Fibroblast of mammary gland (primary cell): ENCODE results near the gene TSPEAR.
"Not testable (repeated sequence)": the region's sequence is repeated elsewhere in the genome, so short reads cannot be mapped to it uniquely, and the experiment has no call there.

Source experiments
- DNase-seq: peaks from one replicate; pipeline ENCODE4 v3.0.0-alpha.2; 2010; ENCODE audit warnings: low read depth
- H3K4me3 ChIP-seq: 2 replicates; pipeline ENCODE4 v1.5.1; 2011; ENCODE audit warnings: low read depth, mild to moderate bottlenecking, low read length, moderate library complexity; ENCODE audit not compliant: control insufficient read depth
- CTCF ChIP-seq: conservative IDR thresholded peaks from 2 replicates; pipeline ENCODE4 v1.5.1; 2011; ENCODE audit warnings: low read depth, low read length, inconsistent platforms; ENCODE audit not compliant: control insufficient read depth, insufficient read depth

TSPEAR gene

GRCh38 chr21:44506279-44507255 lies 204.8 kb downstream of the TSPEAR start:
- DNase-seq, result no peak
- no peak for TF ChIP-seq CTCF
- no peak overlapping the region for H3K4me3 ChIP-seq

- no peak for DNase-seq
- no peak for TF ChIP-seq CTCF
- no peak overlapping the region for H3K4me3 ChIP-seq
Observed at GRCh38 chr21:44505673-44506278, 205.6 kb downstream of the TSPEAR start.

GRCh38 chr21:44503901-44504399 lies 207.4 kb downstream of the TSPEAR start:
- H3K4me3 ChIP-seq, result no peak overlapping the region
- no peak for DNase-seq

GRCh38 chr21:44503006-44503889 lies 208.1 kb downstream of the TSPEAR start:
- H3K4me3 ChIP-seq, DNase-seq: not testable (repeated sequence)

More at GRCh38 chr21:44503901-44504399, 207.4 kb downstream of the TSPEAR start:
- no peak for TF ChIP-seq CTCF

- no peak overlapping the region for H3K4me3 ChIP-seq
- no peak for DNase-seq
- no peak for TF ChIP-seq CTCF
Observed at GRCh38 chr21:44502171-44502958, 209.0 kb downstream of the TSPEAR start.

GRCh38 chr21:44500111-44500510 lies 211.3 kb downstream of the TSPEAR start:
- no peak for TF ChIP-seq CTCF
- DNase-seq, result no peak
- H3K4me3 ChIP-seq, result no peak overlapping the region
